Mesendoderm (in vitro differentiated cells): ENCODE data around the gene IGFBP6.

Experiments
- DNase-seq: peaks from one replicate; pipeline ENCODE4 v3.0.0; 2013
- H2AK5ac ChIP-seq: 2 replicates; pipeline ENCODE4 v1.6.1; 2013; ENCODE audit warnings: low read length, inconsistent platforms
- H2BK120ac ChIP-seq: 2 replicates; pipeline ENCODE4 v1.6.1; 2013; ENCODE audit warnings: low read depth, mild to moderate bottlenecking, low read length, moderate library complexity, mixed read lengths
- H2BK15ac ChIP-seq: replicated peaks from 2 replicates; pipeline ENCODE4 v1.6.1; 2013; ENCODE audit warnings: low read depth, mild to moderate bottlenecking, moderate library complexity
- H2BK5ac ChIP-seq: 2 replicates; pipeline ENCODE4 v1.6.1; 2013; ENCODE audit warnings: low read length, inconsistent platforms
- H3K18ac ChIP-seq: 2 replicates; pipeline ENCODE4 v1.6.1; 2013; ENCODE audit warnings: mild to moderate bottlenecking, low read length, mixed read lengths
- H3K23ac ChIP-seq: one replicate; pipeline ENCODE4 v1.6.1; 2013; ENCODE audit warnings: low read length
- H3K27ac ChIP-seq: 2 replicates; pipeline ENCODE4 v1.5.1; 2013; ENCODE audit warnings: low read depth, mild to moderate bottlenecking, inconsistent platforms, low read length, moderate library complexity
- H3K27me3 ChIP-seq: 2 replicates; pipeline ENCODE4 v1.6.1; 2013; ENCODE audit warnings: low read length, control low read depth, mild to moderate bottlenecking, inconsistent platforms; ENCODE audit not compliant: insufficient read depth, poor library complexity
- H3K36me3 ChIP-seq: 2 replicates; pipeline ENCODE4 v1.6.1; 2013; ENCODE audit warnings: low read length, inconsistent platforms; ENCODE audit not compliant: control insufficient read depth, insufficient read depth
- H3K4ac ChIP-seq: one replicate; pipeline ENCODE4 v1.6.1; 2013; ENCODE audit warnings: low read depth, mild to moderate bottlenecking, low read length, moderate library complexity
- H3K4me1 ChIP-seq: 2 replicates; pipeline ENCODE4 v1.6.1; 2013; ENCODE audit warnings: low read depth, low read length, inconsistent platforms; ENCODE audit not compliant: control insufficient read depth
- H3K4me2 ChIP-seq: 2 replicates; pipeline ENCODE4 v1.6.1; 2013; ENCODE audit warnings: low read length
- H3K4me3 ChIP-seq: 2 replicates; pipeline ENCODE4 v1.5.1; 2013; ENCODE audit warnings: mild to moderate bottlenecking, low read length
- H3K56ac ChIP-seq: one replicate; pipeline ENCODE4 v1.6.1; 2013; ENCODE audit warnings: low read length
- H3K79me1 ChIP-seq: 2 replicates; pipeline ENCODE4 v1.6.1; 2013; ENCODE audit warnings: low read length, inconsistent platforms
- H3K79me2 ChIP-seq: 2 replicates; pipeline ENCODE4 v1.6.1; 2013; ENCODE audit warnings: mild to moderate bottlenecking, low read length; ENCODE audit not compliant: control insufficient read depth, insufficient read depth
- H3K9ac ChIP-seq: 2 replicates; pipeline ENCODE4 v1.6.1; 2013; ENCODE audit warnings: low read length, inconsistent platforms
- H4K5ac ChIP-seq: one replicate; pipeline ENCODE4 v1.6.1; 2013; ENCODE audit warnings: low read length
- H4K8ac ChIP-seq: one replicate; pipeline ENCODE4 v1.6.1; 2013; ENCODE audit warnings: low read depth, mild to moderate bottlenecking, control low read depth, low read length, moderate library complexity
- WGBS: extraction: QIAGEN DNeasy Blood & Tissue Kit; methylation state at CpG from one replicate; pipeline ENCODE4 v1.1.7; 2013; ENCODE audit warnings: low lambda C conversion rate, missing lambda C conversion rate; ENCODE audit not compliant: insufficient coverage; ENCODE audit errors: extremely low coverage; 5-methylcytosine and 5-hydroxymethylcytosine counted together

IGFBP6 gene

GRCh38 chr12:53082637-53083175 is 14.8 kb upstream of the IGFBP6 start:
- Histone ChIP-seq H4K8ac (no peak overlapping the region), H3K27me3 (no peaks in the 10 kb centered on the region), H3K4me3 (no peak overlapping the region), H3K18ac (no peak overlapping the region), H3K4me1 (peaks cover 2% of the 10 kb centered on the region), H4K5ac (no peak overlapping the region), H3K27ac (no peak overlapping the region), H3K23ac (no peak overlapping the region), H3K56ac (no peak overlapping the region), H2BK5ac (no peak overlapping the region), H2AK5ac (no peak overlapping the region), H3K79me2 (no peaks in the 10 kb centered on the region), H3K36me3 (no peaks in the 10 kb centered on the region), H3K79me1 (no peaks in the 10 kb centered on the region), H2BK120ac (no peak overlapping the region), H3K4me2 (no peak overlapping the region), H3K9ac (no peak overlapping the region), H2BK15ac (no peak overlapping the region), H3K4ac (no peak overlapping the region)
- no peak for DNase-seq
- WGBS: no CpG with 5 or more reads among the region's 2 CpGs

- H2BK5ac ChIP-seq: no peak overlapping the region
- H3K36me3 ChIP-seq: no peaks in the 10 kb centered on the region
- no peak overlapping the region for H3K4ac ChIP-seq
- no peak overlapping the region for H4K8ac ChIP-seq
- H3K56ac ChIP-seq: no peak overlapping the region
- DNase-seq: no peak
- no peak overlapping the region for H3K27ac ChIP-seq
- H3K23ac ChIP-seq: no peak overlapping the region
- H2AK5ac ChIP-seq: no peak overlapping the region
- no peaks in the 10 kb centered on the region for H3K79me2 ChIP-seq
- no peak overlapping the region for H3K9ac ChIP-seq
- H2BK15ac ChIP-seq: no peak overlapping the region
- no peak overlapping the region for H3K4me3 ChIP-seq
- H4K5ac ChIP-seq: no peak overlapping the region
- WGBS: no CpG with 5 or more reads among the region's 3 CpGs
- H3K79me1 ChIP-seq: no peaks in the 10 kb centered on the region
- no peak overlapping the region for H3K18ac ChIP-seq
- no peak overlapping the region for H2BK120ac ChIP-seq
- H3K27me3 ChIP-seq: no peaks in the 10 kb centered on the region
- H3K4me1 ChIP-seq: no peaks in the 10 kb centered on the region
- H3K4me2 ChIP-seq: no peak overlapping the region
Observed at GRCh38 chr12:53086361-53086760, 11.1 kb upstream of the IGFBP6 start.

GRCh38 chr12:53090105-53090504 is 7.4 kb upstream of the IGFBP6 start:
- H2BK120ac ChIP-seq: no peak overlapping the region
- H4K5ac ChIP-seq: no peak overlapping the region
- H3K4me3 ChIP-seq: no peak overlapping the region
- H3K4me1 ChIP-seq: no peaks in the 10 kb centered on the region
- H3K27me3 ChIP-seq: no peaks in the 10 kb centered on the region
- no peak for DNase-seq
- H3K9ac ChIP-seq: no peak overlapping the region
- H3K56ac ChIP-seq: no peak overlapping the region
- no peaks in the 10 kb centered on the region for H3K79me2 ChIP-seq
- H3K4ac ChIP-seq: no peak overlapping the region
- WGBS: no CpG with 5 or more reads among the region's 6 CpGs
- no peak overlapping the region for H3K23ac ChIP-seq
- no peak overlapping the region for H3K27ac ChIP-seq
- H2BK5ac ChIP-seq: no peak overlapping the region
- no peak overlapping the region for H2BK15ac ChIP-seq
- no peak overlapping the region for H4K8ac ChIP-seq
- no peaks in the 10 kb centered on the region for H3K79me1 ChIP-seq
- no peak overlapping the region for H2AK5ac ChIP-seq
- H3K36me3 ChIP-seq: no peaks in the 10 kb centered on the region
- no peak overlapping the region for H3K4me2 ChIP-seq
- no peak overlapping the region for H3K18ac ChIP-seq

- no peak overlapping the region for H2AK5ac ChIP-seq
- H4K5ac ChIP-seq: no peak overlapping the region
- H3K79me2 ChIP-seq: no peaks in the 10 kb centered on the region
- no peak overlapping the region for H3K18ac ChIP-seq
- H3K56ac ChIP-seq: no peak overlapping the region
- no peak overlapping the region for H3K4ac ChIP-seq
- H2BK120ac ChIP-seq: no peak overlapping the region
- DNase-seq: no peak
- no peaks in the 10 kb centered on the region for H3K4me1 ChIP-seq
- no peak overlapping the region for H2BK15ac ChIP-seq
- H3K4me2 ChIP-seq: no peak overlapping the region
- H3K36me3 ChIP-seq: no peaks in the 10 kb centered on the region
- no peak overlapping the region for H3K4me3 ChIP-seq
- H3K23ac ChIP-seq: no peak overlapping the region
- H3K27ac ChIP-seq: no peak overlapping the region
- H3K9ac ChIP-seq: no peak overlapping the region
- H4K8ac ChIP-seq: no peak overlapping the region
- H3K27me3 ChIP-seq: no peaks in the 10 kb centered on the region
- no CpG with 5 or more reads among the region's 2 CpGs for WGBS
- H2BK5ac ChIP-seq: no peak overlapping the region
- H3K79me1 ChIP-seq: no peaks in the 10 kb centered on the region
Observed at GRCh38 chr12:53090554-53090953, 6.9 kb upstream of the IGFBP6 start.

GRCh38 chr12:53091756-53092155 is 5.7 kb upstream of the IGFBP6 start:
- Histone ChIP-seq H3K4me2 (no peak overlapping the region), H3K4ac (no peak overlapping the region), H3K9ac (no peak overlapping the region), H3K4me3 (no peak overlapping the region), H4K5ac (no peak overlapping the region), H3K56ac (no peak overlapping the region), H3K23ac (no peak overlapping the region), H3K18ac (no peak overlapping the region), H2AK5ac (no peak overlapping the region), H2BK120ac (no peak overlapping the region), H2BK15ac (no peak overlapping the region), H3K4me1 (no peaks in the 10 kb centered on the region), H2BK5ac (no peak overlapping the region), H3K79me1 (no peaks in the 10 kb centered on the region), H3K36me3 (no peaks in the 10 kb centered on the region), H3K79me2 (no peaks in the 10 kb centered on the region), H4K8ac (no peak overlapping the region), H3K27ac (no peak overlapping the region), H3K27me3 (no peaks in the 10 kb centered on the region)
- no CpG with 5 or more reads among the region's 6 CpGs for WGBS
- DNase-seq: peak; percentile 23

GRCh38 chr12:53093777-53094393 is 3.6 kb upstream of the IGFBP6 start:
- H2BK5ac ChIP-seq: no peak overlapping the region
- no CpG with 5 or more reads among the region's 6 CpGs for WGBS
- no peak overlapping the region for H3K18ac ChIP-seq
- no peak overlapping the region for H3K27ac ChIP-seq
- H3K4ac ChIP-seq: no peak overlapping the region
- no peak overlapping the region for H2BK15ac ChIP-seq
- H4K5ac ChIP-seq: no peak overlapping the region
- H3K23ac ChIP-seq: no peak overlapping the region
- peak overlapping the region; percentile 11 for H3K56ac ChIP-seq
- no peaks in the 10 kb centered on the region for H3K79me2 ChIP-seq
- no peak overlapping the region for H3K9ac ChIP-seq
- H3K27me3 ChIP-seq: no peaks in the 10 kb centered on the region
- DNase-seq: no peak
- no peak overlapping the region for H2BK120ac ChIP-seq
- H3K4me3 ChIP-seq: no peak overlapping the region
- H4K8ac ChIP-seq: no peak overlapping the region
- peaks cover 6% of the 10 kb centered on the region for H3K4me1 ChIP-seq
- H3K36me3 ChIP-seq: no peaks in the 10 kb centered on the region
- H3K4me2 ChIP-seq: no peak overlapping the region
- no peak overlapping the region for H2AK5ac ChIP-seq
- no peaks in the 10 kb centered on the region for H3K79me1 ChIP-seq
